K562 (cell line): ENCODE data around the gene LZTR1. TPM values are rescaled to one million over a fixed set of nuclear protein-coding genes. Genes with fewer than 3 reads are reported as not detected.

ENCODE experiments used
- ATAC-seq: fragments of 200-7000 bp; cut with Tn5 transposase; 3 replicates; pipeline ENCODE4 v1.9.1; 2020; ENCODE audit warnings: moderate library complexity
- BruUV-seq: library from RNA; stranded (reverse); fragments of 400-500 nt; replicated peaks from 2 replicates; lab custom pipeline; 2021; lab: Mats Ljungman, UMichigan
- CTCF ChIA-PET: fragments of 300-600 bp; formaldehyde crosslinking; extraction: SDS; loops from one replicate; lab custom pipeline; 2021; ENCODE audit warnings: low intra/inter-chr PET ratio; lab: Yijun Ruan, JAX
- POLR2A ChIA-PET: fragments of 300-600, 350-650 bp; sonication (Branson Sonifier 250); formaldehyde crosslinking; extraction: SDS; loops from one replicate; lab custom pipeline; 2021; ENCODE audit warnings: antibody characterized with exemption, inconsistent platforms; lab: Yijun Ruan, JAX
- DNase-seq, 4 experiments: peaks; one replicate each; pipeline versions ENCODE4 v3.0.0 to v3.0.0-alpha.2; 2011 to 2018; ENCODE audit warnings: low spot score in 3 of 4, mixed read lengths in 3 of 4; ENCODE audit errors: extremely low read depth in 1 of 4
- FAIRE-seq: peaks from 2 replicates; lab custom pipeline; 2011; peaks lifted over from hg19 to GRCh38; lab: Jason Lieb, UNC
- H2AFZ ChIP-seq: 2 replicates; pipeline ENCODE4 v1.6.0; 2011; ENCODE audit warnings: low read depth, low read length, control low read depth, inconsistent platforms
- H3K27ac ChIP-seq: fragments of 200-600 bp; 3 replicates; pipeline ENCODE4 v1.8.0; 2011; ENCODE audit warnings: low read depth, mild to moderate bottlenecking, control low read depth, inconsistent platforms, low read length, moderate library complexity, mixed read lengths; ENCODE audit errors: extremely low read depth
- H3K27me3 ChIP-seq, 2 experiments: fragments of 300-600 bp in 1 of 2; 2 replicates in 1 of 2; 3 replicates in 1 of 2; pipeline versions ENCODE4 v1.6.0 to v1.8.0; 2011; ENCODE audit warnings: inconsistent platforms in 2 of 2, low read length in 2 of 2, mild to moderate bottlenecking in 1 of 2, mixed read lengths in 1 of 2, moderate library complexity in 1 of 2; ENCODE audit not compliant: control insufficient read depth in 2 of 2, insufficient read depth in 2 of 2
- H3K36me3 ChIP-seq: fragments of 300-600 bp; 3 replicates; pipeline ENCODE4 v1.8.0; 2011; ENCODE audit warnings: mild to moderate bottlenecking, low read length, inconsistent platforms; ENCODE audit not compliant: control insufficient read depth, insufficient read depth
- H3K4me1 ChIP-seq, 2 experiments: fragments of 200-600 bp in 1 of 2; replicated peaks in 1 of 2; 2 replicates in 1 of 2; 3 replicates in 1 of 2; pipeline versions ENCODE4 v1.5.1 to v1.8.0; 2011; ENCODE audit warnings: inconsistent platforms in 2 of 2, low read length in 2 of 2, mild to moderate bottlenecking in 1 of 2, mixed read lengths in 1 of 2, moderate library complexity in 1 of 2; ENCODE audit not compliant: control insufficient read depth in 2 of 2, insufficient read depth in 2 of 2
- H3K4me2 ChIP-seq: 2 replicates; pipeline ENCODE4 v1.6.1; 2011; ENCODE audit warnings: low read length, control low read depth, inconsistent platforms, mixed read lengths; ENCODE audit not compliant: insufficient read depth
- H3K4me3 ChIP-seq: fragments of 200-600 bp; sonication (generic), shearing (Covaris generic); 2 replicates; pipeline ENCODE4 v1.5.1; 2016; ENCODE audit warnings: control low read depth, inconsistent platforms
- H3K79me2 ChIP-seq: fragments of 200-600 bp; 3 replicates; pipeline ENCODE4 v1.8.0; 2011; ENCODE audit warnings: low read length, inconsistent platforms; ENCODE audit not compliant: control insufficient read depth, insufficient read depth
- H3K9ac ChIP-seq, 2 experiments: 2 replicates each; pipeline versions ENCODE4 v1.6.0 to v1.6.1; 2011; ENCODE audit warnings: low read depth in 2 of 2, low read length in 2 of 2, control low read depth in 1 of 2, inconsistent platforms in 1 of 2, mild to moderate bottlenecking in 1 of 2, mixed read lengths in 1 of 2; ENCODE audit not compliant: insufficient read depth in 1 of 2
- H3K9me1 ChIP-seq: one replicate; pipeline ENCODE4 v1.6.0; 2011; ENCODE audit warnings: inconsistent platforms, mild to moderate bottlenecking, low read length, moderate library complexity; ENCODE audit not compliant: control insufficient read depth, insufficient read depth
- H3K9me3 ChIP-seq: replicated peaks from 2 replicates; pipeline ENCODE4 v1.5.1; 2011; ENCODE audit warnings: low read depth, low read length, inconsistent platforms; ENCODE audit not compliant: control insufficient read depth, insufficient read depth
- H4K20me1 ChIP-seq: replicated peaks from 2 replicates; pipeline ENCODE4 v1.6.1; 2011; ENCODE audit warnings: low read length, inconsistent platforms, mixed read lengths; ENCODE audit not compliant: control insufficient read depth, insufficient read depth
- FOXJ3 ChIP-seq: sonication (generic); formaldehyde crosslinking; IDR thresholded peaks from 2 replicates; pipeline ENCODE4 v1.4.0; 2020; ENCODE audit warnings: mild to moderate bottlenecking, missing genetic modification reagents
- IFI16 ChIP-seq: fragments of 250-450 bp; sonication (Bioruptor Pico); IDR thresholded peaks from 2 replicates; pipeline ENCODE4 v2.1.2; 2022; ENCODE audit warnings: mild to moderate bottlenecking, inconsistent platforms
- KAT2B ChIP-seq: IDR thresholded peaks from one replicate; pipeline ENCODE4 v1.6.1; 2012; ENCODE audit warnings: low read depth, mild to moderate bottlenecking, control low read depth, inconsistent platforms, low read length, moderate library complexity
- KDM1A ChIP-seq, 2 experiments: fragments of 450-650 bp; IDR thresholded peaks; 2 replicates each; pipeline ENCODE4 v1.6.1; 2016; ENCODE audit warnings: mild to moderate bottlenecking in 2 of 2
- LEF1 ChIP-seq: fragments of 450-650 bp; IDR thresholded peaks from 2 replicates; pipeline ENCODE4 v1.6.1; 2016; ENCODE audit warnings: mild to moderate bottlenecking
- MXD1 ChIP-seq: fragments of 250-450 bp; sonication (Bioruptor Pico); IDR thresholded peaks from 2 replicates; pipeline ENCODE4 v1.8.0; 2021; ENCODE audit warnings: borderline replicate concordance, mild to moderate bottlenecking, moderate library complexity; ENCODE audit not compliant: poor library complexity, severe bottlenecking
- NEUROD1 ChIP-seq: fragments of 150-350 bp; IDR thresholded peaks from 2 replicates; pipeline ENCODE4 v1.6.1; 2014; ENCODE audit warnings: borderline replicate concordance, low read length, low read depth; ENCODE audit not compliant: partially characterized antibody
- NR4A1 ChIP-seq, 2 experiments: fragments of 250-450 bp in 1 of 2; fragments of 450-650 bp in 1 of 2; sonication (Bioruptor Pico) in 1 of 2; IDR thresholded peaks; 2 replicates each; pipeline versions ENCODE4 v1.4.0 to v1.6.1; 2016 to 2020; ENCODE audit warnings: mild to moderate bottlenecking in 2 of 2, missing compliant biosample characterization in 1 of 2, missing genetic modification characterization in 1 of 2, moderate library complexity in 1 of 2
- SMAD2 ChIP-seq: fragments of 150-350 bp; IDR thresholded peaks from 2 replicates; pipeline ENCODE4 v1.6.1; 2014; ENCODE audit warnings: low read depth, mild to moderate bottlenecking, low read length
- SNAPC5 ChIP-seq: fragments of 250-450 bp; sonication (Bioruptor Pico); IDR thresholded peaks from 2 replicates; pipeline ENCODE4 v1.8.0; 2021; ENCODE audit warnings: moderate library complexity, mild to moderate bottlenecking, inconsistent platforms
- TCF15 ChIP-seq: fragments of 250-450 bp; sonication (Bioruptor Pico); IDR thresholded peaks from 2 replicates; pipeline ENCODE4 v1.8.0; 2022; ENCODE audit warnings: moderate library complexity, mild to moderate bottlenecking, inconsistent platforms
- ZBTB9 ChIP-seq: fragments of 450-650 bp; formaldehyde crosslinking; IDR thresholded peaks from 2 replicates; pipeline ENCODE4 v1.4.0; 2020; ENCODE audit warnings: mild to moderate bottlenecking, moderate library complexity
- ZKSCAN1 ChIP-seq: fragments of 150-350 bp; IDR thresholded peaks from 2 replicates; pipeline ENCODE4 v1.6.1; 2016; ENCODE audit warnings: low read depth, low read length
- ZNF197 ChIP-seq: fragments of 200-800 bp; sonication (Bioruptor generic); IDR thresholded peaks from 2 replicates; pipeline ENCODE4 v1.6.1; 2016; ENCODE audit warnings: low read depth, missing genetic modification characterization, missing compliant biosample characterization
- ZNF57 ChIP-seq: fragments of 450-650 bp; formaldehyde crosslinking; IDR thresholded peaks from 2 replicates; pipeline ENCODE4 v1.4.0; 2020; ENCODE audit warnings: mild to moderate bottlenecking, moderate library complexity
- ZNF695 ChIP-seq: fragments of 450-650 bp; formaldehyde crosslinking; IDR thresholded peaks from 2 replicates; pipeline ENCODE4 v1.4.0; 2020; ENCODE audit warnings: mild to moderate bottlenecking, moderate library complexity
- WGBS: fragments of 100-300 bp; shearing (Covaris generic); methylation state at CpG from one replicate; pipeline ENCODE4 v1.1.6; 2016; ENCODE audit warnings: low coverage, mixed read lengths; ENCODE audit not compliant: insufficient coverage; ENCODE audit errors: missing lambda C conversion rate; 5-methylcytosine and 5-hydroxymethylcytosine counted together
- in situ Hi-C: fragments of 300-500 bp; cut with MboI; formaldehyde crosslinking; loops from 4 replicates; pipeline ENCODE4 v1.15.0; 2018; ENCODE audit warnings: inconsistent platforms, mixed read lengths
- intact Hi-C: fragments of 100-400 bp; cut with micrococcal nuclease; formaldehyde crosslinking; loops from 2 replicates; pipeline ENCODE4 v1.14.2; 2022
- polyA plus RNA-seq, 8 experiments: library from polyadenylated mRNA; depleted of rRNA in 4 of 8; stranded (reverse) in 5 of 8; unstranded in 3 of 8; fragments of >200 nt; fragmentation: Nextera tagmentation in 2 of 8; fragmentation: Illumina TruSeq in 1 of 8; extraction: Ambion mirVana in 2 of 8; extraction: Trizol in 1 of 8; gene quantifications; 2 replicates each; pipeline versions ENCODE4 v1.2.1 to v1.2.3, GENCODE V29; 2011 to 2014; ENCODE audit warnings: inconsistent platforms in 1 of 8, missing spikeins in 1 of 8
- total RNA-seq, 7 experiments: library from RNA; depleted of rRNA in 6 of 7; stranded (reverse); fragments of >200 nt in 6 of 7; fragmentation: Illumina TruSeq in 2 of 7; extraction: Trizol in 2 of 7; gene quantifications; 2 replicates each; pipeline versions ENCODE4 v1.2.1 to v1.2.3, GENCODE V29; 2011 to 2021; ENCODE audit warnings: low replicate concordance in 1 of 7

The LZTR1 gene
- total and polyA plus RNA-seq, 9 of the 15 experiments (the other 6 are each of a cell fraction or from before 2014, with no cell fraction given): 2.2 to 135 (median 63.0) TPM

DNA sequence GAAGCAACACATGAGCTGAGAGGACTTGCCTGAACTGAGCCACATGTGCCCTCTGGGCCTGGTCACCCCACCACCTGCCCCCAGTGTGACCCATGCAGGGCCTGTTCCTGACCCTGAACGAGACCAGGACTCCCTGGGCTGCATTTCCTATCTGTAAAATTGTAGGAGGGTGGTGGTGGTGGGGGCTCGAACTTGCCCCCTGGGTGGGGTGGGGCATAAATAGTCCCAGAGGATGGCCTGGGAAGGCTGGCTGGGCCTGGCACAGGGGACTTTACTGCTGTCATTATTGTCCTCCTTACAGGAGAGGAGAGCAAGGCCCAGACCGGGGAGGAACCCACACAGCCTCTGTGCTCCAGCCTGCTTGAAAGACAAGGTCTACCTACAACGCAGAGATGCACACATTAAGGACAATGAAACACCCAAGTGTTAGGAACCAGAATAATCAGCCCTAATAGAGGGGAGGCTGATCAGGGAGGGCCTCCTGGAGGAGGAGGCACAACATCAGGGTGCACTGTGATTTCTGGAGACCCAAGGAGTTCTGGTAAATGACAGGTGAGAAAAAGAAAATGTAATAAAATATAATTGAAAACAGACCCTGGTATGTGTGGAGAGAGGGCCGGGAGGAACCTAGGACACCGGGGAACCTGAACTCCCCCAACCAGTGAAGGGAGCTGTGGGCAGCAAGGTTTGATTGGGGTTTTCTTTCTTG is 17.9 kb upstream of the LZTR1 start:
- no peak for DNase-seq
- H3K27ac ChIP-seq: no peak overlapping the region
- H3K9me3 ChIP-seq: no peaks in the 10 kb centered on the region
- peaks cover 44% of the 10 kb centered on the region for H4K20me1 ChIP-seq
- no peak for ATAC-seq
- in situ Hi-C loops (loop anchor here (25.0 kb wide), 1 partner anchor 173 kb away; no protein-coding TSS in a partner anchor), intact Hi-C loops (loop anchor here (2.0 to 5.0 kb wide), 6 partner anchors 58 to 187 kb away; partner anchors contain the start of gene LRRC74B)
- peak overlapping the region in 1 of 2 experiments; percentile 63; a peak in 2 of 4 replicates for H3K9ac ChIP-seq
- WGBS: 22% methylated on average over 6 of the region's 6 CpGs
- H3K36me3 ChIP-seq: no peaks in the 10 kb centered on the region
- H3K4me1 ChIP-seq: peaks cover 0 to 40% of the 10 kb centered on the region in 2 experiments; a peak in 2 of 5 replicates
- H3K79me2 ChIP-seq: no peaks in the 10 kb centered on the region
- ChIA-PET POLR2A (interaction anchor here (0.6 to 64.4 kb wide), 8 partner anchors 9 to 89 kb away, joined by 3 to 1556 read pairs (median 4); partner anchors contain the start of genes CRKL, LZTR1 and THAP7), CTCF (interaction anchor here (1.1 kb wide), 1 partner anchor 139 kb away, joined by 5 read pairs; no protein-coding TSS in a partner anchor)
- no peaks in the 10 kb centered on the region for H3K9me1 ChIP-seq
- BruUV-seq: no TSS peak
- no peak overlapping the region for H3K4me2 ChIP-seq
- no peak overlapping the region for H2AFZ ChIP-seq
- H3K4me3 ChIP-seq: no peak overlapping the region
- FAIRE-seq: no peak
- peaks cover 11 to 38% of the 10 kb centered on the region in 2 experiments; a peak in 4 of 5 replicates for H3K27me3 ChIP-seq
- peak; percentile 72; the same call in 1 of the 2 replicates for TF ChIP-seq NR4A1 (CRISPR knock-in tag; IDR thresholded peaks at IDR 0.05)
- no peak for TF ChIP-seq NR4A1 (tag; IDR thresholded peaks at IDR 0.05)
- 0 out of 2 replicates have a peak, but pooled peaks have one; percentile 22 for TF ChIP-seq IFI16 (CRISPR knock-in tag)
- no peak for TF ChIP-seq FOXJ3 (CRISPR knock-in tag)
- no peak for TF ChIP-seq MXD1 (CRISPR knock-in tag)
- no peak for TF ChIP-seq LEF1
- TF ChIP-seq ZKSCAN1: 0 out of 2 replicates have a peak, but pooled peaks have one; percentile 11
- peak in 1 of 2 experiments; percentile 89; a peak in 3 of 4 replicates for TF ChIP-seq KDM1A (IDR thresholded peaks at IDR 0.05)
- TF ChIP-seq ZNF57: no peak
- TF ChIP-seq TCF15 (CRISPR knock-in tag): no peak
- no peak for TF ChIP-seq ZNF197 (CRISPR knock-in tag)
- TF ChIP-seq SMAD2: no peak
- 0 out of 2 replicates have a peak, but pooled peaks have one; percentile 28 for TF ChIP-seq ZBTB9
- TF ChIP-seq KAT2B: no peak
- TF ChIP-seq ZNF695 (CRISPR knock-in tag): no peak
- no peak for TF ChIP-seq SNAPC5
- no peak for TF ChIP-seq NEUROD1
